IPS-11a (cell line): ENCODE results near the gene FBXO11.
"Not testable (repeated sequence)": the region's sequence is repeated elsewhere in the genome, so short reads cannot be mapped to it uniquely, and the experiment has no call there.

Experiments used
- H3K4me3 ChIP-seq: one replicate; pipeline ENCODE4 v1.5.1; 2013; ENCODE audit warnings: low read depth, low read length, control low read depth

Gene FBXO11

GRCh38 chr2:47899915-47900816 lies 6.1 kb downstream of the FBXO11 start:
- no peak overlapping the region for H3K4me3 ChIP-seq

- no peak overlapping the region for H3K4me3 ChIP-seq
These were observed 8.2 kb downstream of the FBXO11 start for GRCh38 chr2:47897883-47898731.

DNA sequence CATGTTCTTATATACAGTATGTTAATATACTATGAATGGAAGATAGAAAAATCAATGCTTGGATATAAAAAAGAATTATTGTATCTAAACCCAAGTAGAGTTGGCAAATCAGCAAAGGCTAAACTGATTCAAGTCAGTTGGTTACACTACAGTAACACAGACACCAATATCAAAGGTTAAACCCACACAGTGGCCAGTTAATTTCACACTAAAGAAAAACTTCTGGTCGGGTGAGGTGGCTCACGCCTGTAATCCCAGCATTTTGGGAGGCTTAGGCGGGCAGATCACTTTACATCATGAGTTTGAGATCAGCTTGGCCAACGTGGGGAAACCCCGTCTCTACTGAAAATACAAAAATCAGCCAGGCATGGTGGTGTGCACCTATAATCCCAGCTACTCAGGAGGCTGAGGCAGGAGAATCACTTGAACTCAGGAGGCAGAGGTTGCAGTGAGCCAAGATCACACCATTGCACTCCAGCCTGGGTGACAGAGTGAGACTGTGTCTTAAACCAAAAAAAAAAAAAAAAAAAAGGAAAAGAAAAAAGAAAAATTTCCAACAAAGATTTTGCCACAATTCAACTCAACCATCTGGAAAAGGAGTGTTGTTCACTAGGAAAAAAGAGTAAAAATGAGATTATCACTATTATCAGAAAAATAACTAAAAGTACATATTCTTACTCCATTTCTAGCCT lies 9.0 kb downstream of the FBXO11 start:
- H3K4me3 ChIP-seq, result not testable (repeated sequence)

DNA sequence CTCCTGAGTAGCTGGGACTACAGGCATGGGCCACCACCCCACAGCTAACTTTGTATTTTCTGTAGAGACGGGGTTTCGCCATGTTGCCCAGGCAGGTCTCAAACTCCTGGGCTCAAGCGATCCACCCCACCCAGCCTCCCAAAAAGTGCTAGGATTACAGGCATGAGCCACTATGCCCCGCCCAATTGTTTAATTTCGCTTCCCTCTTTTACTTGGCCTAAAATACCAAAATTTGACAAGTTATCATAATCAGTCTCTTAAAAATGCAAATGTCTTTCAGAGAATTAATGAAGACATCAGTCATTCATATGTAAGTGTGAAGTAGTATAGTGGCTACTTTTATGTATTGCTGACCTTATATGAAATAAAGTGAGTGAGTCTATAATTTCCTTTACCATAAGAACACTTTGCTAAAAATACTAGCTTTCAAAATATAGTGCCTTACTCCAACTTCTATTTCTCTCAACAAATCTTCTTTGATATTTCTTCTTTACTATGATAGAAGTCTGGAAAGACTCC lies 9.8 kb downstream of the FBXO11 start:
- H3K4me3 ChIP-seq, result no peak overlapping the region

- H3K4me3 ChIP-seq, result no peak overlapping the region
These were observed 12.5 kb downstream of the FBXO11 start for GRCh38 chr2:47893771-47894170.

- H3K4me3 ChIP-seq, result no peak overlapping the region
These were observed 14.0 kb downstream of the FBXO11 start for GRCh38 chr2:47892338-47892730.

- H3K4me3 ChIP-seq, result no peak overlapping the region
These were observed 14.6 kb downstream of the FBXO11 start for GRCh38 chr2:47891369-47892337.

DNA sequence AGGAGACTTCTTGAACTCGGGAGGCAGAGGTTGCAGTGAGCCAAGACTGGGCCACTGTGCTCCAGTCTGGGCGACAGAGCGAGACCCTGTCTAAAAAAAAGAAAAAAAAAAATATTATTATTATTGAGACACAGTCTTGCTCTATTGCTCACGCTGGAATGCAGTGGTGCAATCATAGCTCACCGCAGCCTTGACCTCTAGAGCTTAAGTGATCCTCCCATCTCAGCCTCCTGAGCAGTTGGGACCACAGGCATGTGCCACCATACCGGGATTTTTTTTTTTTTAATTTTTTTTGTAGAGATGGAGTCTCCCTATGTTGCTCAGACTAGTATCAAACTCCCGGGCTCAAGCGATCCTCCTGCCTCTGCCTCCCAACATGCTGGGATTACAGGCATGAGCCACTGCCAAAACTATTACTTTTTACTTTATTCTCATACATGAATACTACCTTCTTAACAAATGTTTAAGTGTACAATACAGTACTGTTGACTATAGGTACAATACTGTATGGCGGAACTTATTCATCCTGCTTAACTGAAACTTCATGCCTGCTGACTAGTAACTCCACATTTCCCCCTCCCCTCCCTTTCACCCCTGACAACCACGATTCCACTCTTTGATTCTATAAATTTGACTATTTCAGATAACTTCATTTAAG lies 15.5 kb downstream of the FBXO11 start:
- H3K4me3 ChIP-seq, result no peak overlapping the region

GRCh38 chr2:47888581-47889280 lies 17.6 kb downstream of the FBXO11 start:
- no peak overlapping the region for H3K4me3 ChIP-seq

DNA sequence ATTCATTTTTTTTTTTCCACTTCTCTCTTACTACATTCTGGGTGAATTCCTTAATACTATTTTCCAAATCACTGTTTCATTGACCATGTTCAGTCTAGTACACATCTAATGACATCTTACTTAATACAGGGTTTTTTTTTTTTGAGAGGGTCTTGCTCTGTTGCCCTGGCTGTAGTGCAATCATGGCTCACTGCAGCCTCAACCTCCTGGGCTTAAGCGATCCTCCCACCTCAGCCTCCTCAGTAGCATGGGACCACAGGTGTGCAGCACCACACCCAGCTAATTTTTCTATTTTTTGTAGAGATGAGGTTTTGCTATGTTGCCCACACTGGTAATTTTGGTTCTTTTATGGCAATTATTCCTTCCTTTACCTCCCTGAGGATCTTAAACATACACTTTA lies 29.4 kb downstream of the FBXO11 start:
- H3K4me3 ChIP-seq, result no peak overlapping the region

DNA sequence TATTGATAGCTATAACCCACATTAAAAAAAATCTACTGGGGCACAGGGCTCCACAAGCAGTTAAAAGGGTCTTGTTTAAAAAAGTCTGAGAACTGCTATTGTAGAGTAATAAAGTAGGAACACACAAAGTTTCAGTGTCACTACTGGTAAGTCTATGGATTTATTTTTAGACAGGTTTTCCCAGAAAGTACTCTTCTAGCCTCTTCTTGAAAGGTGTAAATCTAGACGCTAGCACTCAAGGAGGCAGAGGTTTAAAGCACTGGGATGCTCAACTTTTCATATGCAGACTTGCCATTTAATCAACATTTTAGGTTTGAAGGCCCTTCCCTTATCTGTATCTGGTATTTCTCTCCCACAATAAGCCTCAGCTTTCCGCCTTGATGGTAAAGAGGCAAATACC lies 33.4 kb downstream of the FBXO11 start:
- no peak overlapping the region for H3K4me3 ChIP-seq

- H3K4me3 ChIP-seq, result no peak overlapping the region
These were observed 35.4 kb downstream of the FBXO11 start for GRCh38 chr2:47870641-47871540.

DNA sequence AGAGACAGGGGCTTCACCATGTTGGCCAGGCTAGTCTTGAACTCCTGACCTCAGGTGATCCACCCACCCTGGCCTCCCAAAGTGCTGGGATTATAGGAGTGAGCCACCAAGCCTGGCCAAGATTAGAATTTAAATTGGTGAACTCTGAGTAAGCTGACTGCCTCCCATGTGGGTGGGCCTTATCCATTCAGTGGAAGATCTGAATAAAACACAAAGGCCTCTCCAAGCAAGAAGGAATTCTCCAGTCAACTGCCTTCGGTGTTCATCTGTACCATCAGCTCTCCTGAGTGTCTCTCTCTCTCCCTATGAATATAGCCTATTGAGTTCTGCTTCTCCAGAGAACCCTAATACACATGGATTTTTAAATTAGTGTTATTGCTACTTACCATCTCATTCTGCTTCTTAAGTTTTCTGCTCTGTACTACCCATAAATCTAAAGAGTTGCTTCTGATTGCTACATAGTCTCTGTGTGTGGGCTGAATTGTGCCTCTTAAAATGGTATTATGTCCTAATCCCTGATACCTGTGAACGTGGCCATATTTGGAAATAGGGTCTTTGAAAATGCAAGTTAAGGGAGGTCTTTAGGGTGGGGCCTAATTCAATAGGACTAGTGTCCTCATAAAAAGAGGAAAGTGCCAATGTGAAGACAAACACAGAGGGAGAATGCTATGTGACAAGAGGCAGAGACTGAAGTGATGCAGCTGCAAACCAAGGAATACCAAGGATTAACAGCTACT lies 36.3 kb downstream of the FBXO11 start:
- no peak overlapping the region for H3K4me3 ChIP-seq

- H3K4me3 ChIP-seq, result no peak overlapping the region
These were observed 37.5 kb downstream of the FBXO11 start for GRCh38 chr2:47868611-47869352.

DNA sequence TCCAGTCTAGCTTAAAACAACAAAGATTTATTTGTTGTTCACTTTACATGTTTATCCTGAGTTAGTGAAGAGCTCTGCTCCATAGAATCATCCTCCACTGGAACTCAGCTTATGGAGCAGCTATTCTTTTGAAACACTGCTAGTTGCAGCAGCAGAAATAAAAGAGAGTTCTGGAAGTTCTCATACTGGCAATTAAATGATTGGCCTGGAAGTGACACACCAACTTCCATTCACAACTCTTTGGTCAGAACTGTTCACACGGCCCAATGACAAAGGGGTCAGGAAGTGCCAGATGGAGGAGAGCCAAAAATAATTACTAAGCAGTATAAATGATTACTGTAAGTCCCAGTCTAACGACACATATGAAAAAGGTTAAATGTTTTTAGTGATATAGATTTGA lies 39.1 kb downstream of the FBXO11 start:
- H3K4me3 ChIP-seq, result no peak overlapping the region

DNA sequence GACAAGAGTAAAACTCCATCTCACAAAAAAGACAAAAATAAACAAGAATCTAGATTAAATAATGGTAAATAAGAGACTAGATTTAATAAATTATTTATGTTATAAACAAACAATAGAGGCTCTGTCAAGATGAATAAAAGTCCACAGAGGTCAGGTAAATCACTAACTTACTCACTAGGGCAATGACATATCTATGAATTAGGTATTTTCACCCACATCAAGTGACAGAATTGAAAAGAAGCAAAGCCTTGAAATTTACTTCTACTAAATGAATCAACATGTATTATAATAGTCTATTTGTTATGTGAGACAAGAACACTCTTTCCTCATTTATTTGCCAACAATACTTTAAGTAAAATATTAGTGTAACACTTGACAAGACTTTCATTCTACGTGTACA lies 41.7 kb downstream of the FBXO11 start:
- H3K4me3 ChIP-seq, result no peak overlapping the region
